ENCODE measurements around the gene SLC6A11.

DNA sequence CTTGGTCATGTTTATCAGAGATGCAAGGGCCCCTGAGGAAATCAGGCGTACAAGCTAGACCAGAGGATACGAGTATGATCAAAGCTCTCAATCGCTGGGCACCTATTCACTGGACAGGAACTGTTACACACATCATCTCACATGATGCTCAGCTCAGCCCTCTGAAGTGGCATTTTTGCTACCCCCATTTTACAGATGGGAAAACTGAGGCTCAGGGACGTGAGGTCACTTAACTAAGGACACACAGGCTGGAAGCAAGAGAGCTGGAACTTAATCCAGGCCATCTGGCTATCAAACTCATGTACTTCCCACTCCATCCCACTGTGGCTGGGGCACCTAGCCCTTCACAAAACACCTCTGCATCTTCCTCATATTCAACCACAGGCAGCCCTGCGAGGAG lies 103.6 kb downstream of the SLC6A11 start:
- TF ChIP-seq, protein P1, sequence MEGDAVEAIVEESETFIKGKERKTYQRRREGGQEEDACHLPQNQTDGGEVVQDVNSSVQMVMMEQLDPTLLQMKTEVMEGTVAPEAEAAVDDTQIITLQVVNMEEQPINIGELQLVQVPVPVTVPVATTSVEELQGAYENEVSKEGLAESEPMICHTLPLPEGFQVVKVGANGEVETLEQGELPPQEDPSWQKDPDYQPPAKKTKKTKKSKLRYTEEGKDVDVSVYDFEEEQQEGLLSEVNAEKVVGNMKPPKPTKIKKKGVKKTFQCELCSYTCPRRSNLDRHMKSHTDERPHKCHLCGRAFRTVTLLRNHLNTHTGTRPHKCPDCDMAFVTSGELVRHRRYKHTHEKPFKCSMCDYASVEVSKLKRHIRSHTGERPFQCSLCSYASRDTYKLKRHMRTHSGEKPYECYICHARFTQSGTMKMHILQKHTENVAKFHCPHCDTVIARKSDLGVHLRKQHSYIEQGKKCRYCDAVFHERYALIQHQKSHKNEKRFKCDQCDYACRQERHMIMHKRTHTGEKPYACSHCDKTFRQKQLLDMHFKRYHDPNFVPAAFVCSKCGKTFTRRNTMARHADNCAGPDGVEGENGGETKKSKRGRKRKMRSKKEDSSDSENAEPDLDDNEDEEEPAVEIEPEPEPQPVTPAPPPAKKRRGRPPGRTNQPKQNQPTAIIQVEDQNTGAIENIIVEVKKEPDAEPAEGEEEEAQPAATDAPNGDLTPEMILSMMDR (IDR thresholded peaks at IDR 0.05) = no peak
- no peak for TF ChIP-seq POLR2A (IDR thresholded peaks at IDR 0.05)
